Pancreas (tissue), 10 donors: Measurements from ENCODE around the gene SLC7A10. TPM values are rescaled to one million over a fixed set of nuclear protein-coding genes. Genes with fewer than 3 reads are reported as not detected.

Source experiments
- ATAC-seq, 4 donors: fragments of 200-7000 bp; cut with Tn5 transposase; one replicate each; pipeline versions ENCODE4 v1.8.0 to v1.9.1; 2020; ENCODE audit warnings: mild to moderate bottlenecking in 4 of 4, moderate library complexity in 4 of 4
- DNase-seq, 6 donors: peaks; one replicate each; pipeline ENCODE4 v3.0.0-alpha.2; 2020
- FAIRE-seq: peaks from 2 replicates; lab custom pipeline; 2012; peaks lifted over from hg19 to GRCh38; lab: Jason Lieb, UNC
- H3K27ac ChIP-seq, 4 donors: fragments of 200-600 bp; sonication (generic); 1 replicate in 3 of 4; 2 replicates in 1 of 4; pipeline versions ENCODE4 v1.5.0 to v1.8.0; 2020
- H3K27me3 ChIP-seq, 4 donors: fragments of 200-600 bp; one replicate each; pipeline ENCODE4 v1.8.0; 2021
- H3K36me3 ChIP-seq, 3 donors: fragments of 200-600 bp; sonication (generic) in 1 of 3; one replicate each; pipeline versions ENCODE4 v1.5.0 to v1.8.0; 2020 to 2021
- H3K4me1 ChIP-seq, 3 donors: fragments of 200-600 bp; one replicate each; pipeline ENCODE4 v1.8.0; 2021
- H3K4me3 ChIP-seq, 4 donors: fragments of 200-600 bp; sonication (generic) in 2 of 4; one replicate each; pipeline versions ENCODE4 v1.5.0 to v1.8.0; 2020 to 2021
- H3K9me3 ChIP-seq, 4 donors: fragments of 200-600 bp; one replicate each; pipeline ENCODE4 v1.8.0; 2021
- CTCF ChIP-seq, 4 donors: fragments of 200-600 bp; sonication (generic) in 3 of 4; IDR thresholded peaks; one replicate each; pipeline versions ENCODE4 v1.5.0 to v1.8.0; 2021; ENCODE audit warnings: antibody characterized with exemption in 4 of 4
- whole genome bisulfite sequencing, 2 donors: extraction: QIAGEN DNeasy Blood & Tissue Kit; methylation state at CpG; one replicate each; pipeline ENCODE4 v1.1.7; 2013; 5-methylcytosine and 5-hydroxymethylcytosine counted together
- intact Hi-C, 3 donors: fragments of 100-400 bp; cut with DNase I; formaldehyde crosslinking; loops; one replicate each; pipeline versions ENCODE4 v1.11.1 to v1.14.2; 2022
- polyA plus RNA-seq, 2 donors: library from polyadenylated mRNA; stranded (reverse); fragments of 200-250 nt; gene quantifications; one replicate each; pipeline ENCODE4 v1.2.3, GENCODE V29; 2013
- total RNA-seq, 6 donors: library from RNA; stranded (reverse); fragmentation: NEBNext Ultra II Directional in 4 of 6; extraction: Animal tissue kit (Norgen Biotek cat#: 25700) in 4 of 6; gene quantifications; one replicate each; pipeline versions ENCODE4 v1.2.1 to v1.2.4, GENCODE V29; 2021 to 2023
- donor health status: healthy with polysubstance abuse.
- donor health status: DM: no; HTN: no; CAD: no; lungs with moderate emphysema.
- donor health status: DM: no; HTN: no; CAD: no.
- donor health status: control.
- donor health status: control.
- donor health status: Bipolar disorder and iron deficiency.
- donor health status: DM: yes; HTN: yes; CAD: no.
- donor health status: DM: no; HTN: no; CAD: no.
- donor health status: DM: no; HTN: no; CAD: no.
- donor health status: DM: yes; HTN: yes; CAD: no.

The SLC7A10 gene
- total and polyA plus RNA-seq, 8 donors = 0.28 to 1.3 (median 0.38) TPM; not detected in 5

GRCh38 chr19:33175886-33176669, 49.6 kb downstream of the SLC7A10 start:
- FAIRE-seq (no peak), DNase-seq (peak in 4 of 6 donors; percentile 22 to 49 (median 33)), ATAC-seq (peak; percentile 1 to 4 (median 1))
- Histone ChIP-seq H3K27ac (peak overlapping the region; percentile 89 to 96 (median 94)), H3K4me1 (peaks cover 0 to 21% (median 0%) of the 10 kb centered on the region in 3 donors), H3K9me3 (no peaks in the 10 kb centered on the region), H3K4me3 (peak overlapping the region; percentile 66 to 81 (median 76)), H3K36me3 (no peaks in the 10 kb centered on the region), H3K27me3 (no peaks in the 10 kb centered on the region)
- WGBS, 2 donors = 5% methylated on average over 24 to 25 of the region's 25 CpGs
- intact Hi-C loops = no loop called here
- TF ChIP-seq CTCF (IDR thresholded peaks at IDR 0.05) = no peak

GRCh38 chr19:33175156-33175782, 50.4 kb downstream of the SLC7A10 start:
- Histone ChIP-seq H3K27ac (no peak overlapping the region), H3K27me3 (no peaks in the 10 kb centered on the region), H3K36me3 (no peaks in the 10 kb centered on the region), H3K4me1 (peaks cover 0 to 21% (median 0%) of the 10 kb centered on the region in 3 donors), H3K9me3 (no peaks in the 10 kb centered on the region), H3K4me3 (no peak overlapping the region)
- FAIRE-seq (no peak), ATAC-seq (no peak), DNase-seq (no peak)
- TF ChIP-seq CTCF (IDR thresholded peaks at IDR 0.05) = no peak
- intact Hi-C loops = no loop called here
- 88 to 94% methylated on average over 10 of the region's 10 CpGs for WGBS, 2 donors

- Histone ChIP-seq H3K4me1 (peaks cover 0 to 21% (median 0%) of the 10 kb centered on the region in 3 donors), H3K27ac (no peak overlapping the region), H3K4me3 (no peak overlapping the region), H3K9me3 (no peaks in the 10 kb centered on the region), H3K36me3 (no peaks in the 10 kb centered on the region), H3K27me3 (no peaks in the 10 kb centered on the region)
- intact Hi-C loops = no loop called here
- no peak for FAIRE-seq
- TF ChIP-seq CTCF (IDR thresholded peaks at IDR 0.05) = no peak
- no peak for ATAC-seq
- DNase-seq = no peak
- WGBS, 2 donors = 88 to 92% methylated on average over 5 of the region's 5 CpGs
Measured at GRCh38 chr19:33174186-33174585, 51.5 kb downstream of the SLC7A10 start.

- 91 to 92% methylated on average over 6 of the region's 6 CpGs for WGBS, 2 donors
- H3K27ac ChIP-seq = no peak overlapping the region
- TF ChIP-seq CTCF (IDR thresholded peaks at IDR 0.05) = no peak
- ATAC-seq (no peak), DNase-seq (no peak), FAIRE-seq (no peak)
- no peaks in the 10 kb centered on the region for H3K36me3 ChIP-seq
- H3K4me3 ChIP-seq = no peak overlapping the region
- H3K9me3 ChIP-seq = no peaks in the 10 kb centered on the region
- no peaks in the 10 kb centered on the region for H3K27me3 ChIP-seq
- peaks cover 0 to 14% (median 0%) of the 10 kb centered on the region in 3 donors for H3K4me1 ChIP-seq
- intact Hi-C loops = no loop called here
Measured at GRCh38 chr19:33171916-33172359, 53.7 kb downstream of the SLC7A10 start.
